ENCODE data around the gene MSL3B. TPM values are rescaled to one million over a fixed set of nuclear protein-coding genes. Genes with fewer than 3 reads are reported as not detected.

The MSL3B gene

DNA sequence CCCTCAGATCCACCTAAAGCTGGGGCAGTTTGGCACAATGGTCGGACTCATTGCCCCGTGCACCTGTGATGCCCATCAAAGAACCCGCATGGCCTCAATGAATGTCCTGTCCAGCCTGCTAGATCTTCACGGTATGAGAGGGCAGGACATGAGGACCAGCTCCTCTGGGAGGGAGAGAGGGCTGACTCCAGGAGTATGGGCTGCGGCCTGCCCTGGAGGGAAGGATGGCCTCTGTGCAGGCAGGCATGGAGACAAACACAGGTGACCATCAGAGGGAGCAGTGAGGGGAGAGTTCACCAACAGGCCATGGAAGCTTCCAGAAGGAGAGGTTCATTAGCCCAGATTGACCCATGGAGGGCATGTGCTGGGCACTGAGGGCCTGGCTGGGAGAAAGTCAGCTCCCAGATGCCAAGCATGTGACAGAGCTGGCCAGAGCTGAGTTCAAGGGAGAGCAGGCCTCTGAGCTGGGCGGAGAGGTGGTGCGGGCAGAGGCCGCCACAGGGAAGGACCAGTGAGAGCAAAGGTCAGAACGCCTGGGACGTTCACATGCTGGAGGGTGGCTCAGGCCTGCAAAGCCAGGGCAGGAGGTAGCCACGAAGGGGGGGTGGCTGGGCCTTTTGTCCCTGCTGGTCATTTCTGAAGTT lies 50.1 kb downstream of the MSL3B start:
- CTCF ChIA-PET, result no interaction called here
- H3K36me3 Mint-ChIP-seq (ENCODE audit: low read depth), result no peaks in the 10 kb centered on the region
- no peak overlapping the region for H3K4me3 Mint-ChIP-seq
- no peak for DNase-seq
- H3K27ac Mint-ChIP-seq, result no peak overlapping the region
- H3K27me3 Mint-ChIP-seq, result peaks cover 9% of the 10 kb centered on the region
- no peaks in the 10 kb centered on the region for H3K4me1 Mint-ChIP-seq
- POLR2A ChIA-PET, result no interaction called here
- no peaks in the 10 kb centered on the region for H3K9me3 Mint-ChIP-seq

DNA sequence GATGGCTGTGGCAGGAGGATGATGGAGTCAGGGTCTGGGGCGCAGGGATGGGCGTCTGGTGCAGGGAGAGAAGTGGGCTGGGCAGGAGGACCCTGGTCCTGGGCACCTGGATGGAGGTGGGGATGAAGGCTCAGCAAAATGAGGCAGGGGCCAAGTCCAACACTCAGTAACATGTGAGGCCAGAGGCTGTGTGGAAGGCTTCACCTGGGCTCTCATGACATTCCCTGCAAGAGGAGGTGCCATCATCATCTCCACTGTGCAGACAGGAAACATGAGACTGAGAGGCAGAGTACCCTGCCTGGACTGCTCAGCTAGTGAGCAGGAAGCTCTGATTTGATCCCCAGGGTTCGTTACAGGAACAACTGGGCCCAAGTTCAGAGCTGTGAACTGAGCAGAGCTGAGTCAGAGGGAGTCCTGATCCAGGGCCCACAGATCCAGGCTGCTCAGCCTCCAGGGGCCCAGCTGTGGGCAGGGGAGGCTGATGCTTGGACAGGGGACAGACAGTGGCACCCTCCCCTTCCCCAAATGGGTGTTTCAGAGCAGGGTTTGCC lies 50.8 kb downstream of the MSL3B start:
- H3K27me3 Mint-ChIP-seq, result peaks cover 9% of the 10 kb centered on the region
- no peaks in the 10 kb centered on the region for H3K36me3 Mint-ChIP-seq (ENCODE audit: low read depth)
- DNase-seq, result no peak
- ChIA-PET CTCF (no interaction called here), POLR2A (no interaction called here)
- no peak overlapping the region for H3K27ac Mint-ChIP-seq
- no peak overlapping the region for H3K4me3 Mint-ChIP-seq
- H3K4me1 Mint-ChIP-seq, result no peaks in the 10 kb centered on the region
- no peaks in the 10 kb centered on the region for H3K9me3 Mint-ChIP-seq

DNA sequence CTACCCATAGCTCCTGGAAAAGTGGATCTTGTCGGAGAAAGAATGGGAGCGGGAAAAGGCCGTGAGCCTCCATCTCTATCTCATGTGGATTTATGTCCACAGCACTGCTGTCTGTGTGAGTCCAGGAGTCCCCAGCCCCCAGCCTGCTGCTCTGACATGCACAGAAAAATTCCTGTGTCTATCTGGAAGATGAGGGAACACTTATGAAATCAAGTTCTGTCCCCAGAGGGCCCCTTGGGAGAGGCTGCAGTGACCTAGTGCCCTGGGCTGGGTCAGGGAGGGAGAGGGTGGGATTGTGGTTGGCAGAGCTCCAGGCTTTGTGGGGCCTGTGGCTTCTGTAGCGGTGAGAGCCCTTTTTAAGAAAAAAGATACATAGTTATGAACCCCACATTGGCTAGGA lies 51.4 kb downstream of the MSL3B start:
- Mint-ChIP-seq H3K27me3 (peaks cover 9% of the 10 kb centered on the region), H3K4me3 (no peak overlapping the region), H3K4me1 (no peaks in the 10 kb centered on the region), H3K36me3 (ENCODE audit: low read depth) (no peaks in the 10 kb centered on the region), H3K27ac (no peak overlapping the region), H3K9me3 (no peaks in the 10 kb centered on the region)
- ChIA-PET CTCF (no interaction called here), POLR2A (no interaction called here)
- DNase-seq, result no peak

DNA sequence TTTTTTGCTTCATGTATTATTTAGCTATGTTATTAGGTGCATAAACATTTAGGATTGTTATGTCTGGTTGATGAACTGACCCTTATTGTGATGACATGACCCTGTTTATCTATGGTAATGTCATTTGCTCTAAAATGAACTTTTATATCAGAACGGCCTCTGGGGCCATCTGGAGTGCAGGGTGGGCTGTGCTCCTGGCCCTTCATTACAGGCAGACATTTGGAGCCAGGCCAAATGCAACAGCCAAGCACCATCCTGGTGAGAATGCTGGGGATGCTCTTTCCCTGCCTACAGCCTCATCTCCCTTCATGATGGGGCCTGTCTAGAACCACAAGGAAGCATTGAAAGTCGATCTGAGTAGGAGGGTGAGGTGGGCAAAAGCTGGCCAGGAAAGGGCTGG lies 51.9 kb downstream of the MSL3B start:
- Mint-ChIP-seq H3K4me1 (no peaks in the 10 kb centered on the region), H3K4me3 (no peak overlapping the region), H3K36me3 (ENCODE audit: low read depth) (no peaks in the 10 kb centered on the region), H3K27me3 (peaks cover 9% of the 10 kb centered on the region), H3K27ac (no peak overlapping the region), H3K9me3 (no peaks in the 10 kb centered on the region)
- ChIA-PET CTCF (no interaction called here), POLR2A (no interaction called here)
- no peak for DNase-seq

DNA sequence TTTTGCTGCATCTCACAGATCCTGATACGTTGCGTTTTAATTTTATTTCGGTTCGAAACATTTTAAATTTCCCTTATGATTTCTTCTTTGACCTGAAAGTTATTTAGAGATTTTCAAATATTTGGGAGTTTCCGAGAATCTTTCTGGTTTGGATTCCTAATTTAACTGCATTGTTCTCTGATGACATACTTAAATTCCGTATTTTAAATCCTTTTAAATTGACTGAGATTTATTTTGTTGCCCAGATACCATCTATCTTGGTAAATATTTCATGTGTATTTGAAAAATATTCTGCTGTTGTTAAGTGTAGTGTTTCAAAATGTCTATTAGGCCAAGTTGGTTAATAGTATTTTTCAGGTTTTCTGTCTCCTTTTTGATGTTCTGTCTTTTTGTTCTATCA lies 52.3 kb downstream of the MSL3B start:
- Mint-ChIP-seq H3K4me1 (no peaks in the 10 kb centered on the region), H3K4me3 (no peak overlapping the region), H3K27ac (no peak overlapping the region), H3K36me3 (ENCODE audit: low read depth) (no peaks in the 10 kb centered on the region), H3K27me3 (peaks cover 9% of the 10 kb centered on the region), H3K9me3 (no peaks in the 10 kb centered on the region)
- no peak for DNase-seq
- POLR2A ChIA-PET, result no interaction called here
- CTCF ChIA-PET, result no interaction called here

Other genes with a start within 250 kb of the MSL3B start
- gene UGT1A10, start 231.9 kb downstream of the MSL3B start, total RNA-seq, result not detected
- not detected for gene UGT1A9, start 196.5 kb downstream of the MSL3B start, total RNA-seq
- not detected for gene UGT1A7, start 186.5 kb downstream of the MSL3B start, total RNA-seq
- gene UGT1A6, start 175.5 kb downstream of the MSL3B start, total RNA-seq, result not detected
- not detected for gene UGT1A5, start 155.5 kb downstream of the MSL3B start, total RNA-seq
- not detected for gene UGT1A4, start 149.7 kb downstream of the MSL3B start, total RNA-seq
- gene UGT1A3, start 139.3 kb downstream of the MSL3B start, total RNA-seq, result not detected
- not detected for gene UGT1A1, start 108.1 kb downstream of the MSL3B start, total RNA-seq
- gene MROH2A, start 90.1 kb downstream of the MSL3B start, total RNA-seq, result not detected
- 100 to 1,000 TPM; 126 to 129 TPM for gene HJURP, start 13.9 kb downstream of the MSL3B start, total RNA-seq
- not detected for gene TRPM8, start 49.0 kb upstream of the MSL3B start, total RNA-seq
- not detected for gene SPP2, start 182.3 kb upstream of the MSL3B start, total RNA-seq

All from activated CD4-positive, alpha-beta memory T cell treated with anti-CD3 and anti-CD28 coated beads, Interleukin-2, amount 10 ng/mL, durations not matched to agents 7 days and 5 days (primary cell).